PC-9 (cell line): Measurements from ENCODE around the gene KBTBD13.

ENCODE experiments used
- CTCF ChIP-seq: fragments of 200-600 bp; sonication (generic); conservative IDR thresholded peaks from 2 replicates; pipeline ENCODE4 v1.6.1; 2017; ENCODE audit warnings: mixed run types, antibody characterized with exemption, mild to moderate bottlenecking, moderate library complexity
- EZH2 ChIP-seq: fragments of 200-600 bp; sonication (generic); IDR thresholded peaks from 2 replicates; pipeline ENCODE4 v1.8.0; 2017; ENCODE audit warnings: antibody characterized with exemption, low read depth

- TF ChIP-seq EZH2, result no peak
- no peak for TF ChIP-seq CTCF
Measured at GRCh38 chr15:65069779-65070546, 6.6 kb upstream of the KBTBD13 start.
